AG10803 (cell line): ENCODE results near the gene AQR.
"Not testable (repeated sequence)": the region's sequence is repeated elsewhere in the genome, so short reads cannot be mapped to it uniquely, and the experiment has no call there.

Experiments used
- DNase-seq: peaks from one replicate; pipeline ENCODE4 v3.0.0; 2010; ENCODE audit warnings: low read depth
- H3K4me3 ChIP-seq: 2 replicates; pipeline ENCODE4 v1.5.1; 2011; ENCODE audit warnings: mild to moderate bottlenecking, low read length, control low read depth
- CTCF ChIP-seq: conservative IDR thresholded peaks from 2 replicates; pipeline ENCODE4 v1.5.1; 2011; ENCODE audit warnings: mild to moderate bottlenecking, low read length, control low read depth, inconsistent platforms

Gene AQR

DNA sequence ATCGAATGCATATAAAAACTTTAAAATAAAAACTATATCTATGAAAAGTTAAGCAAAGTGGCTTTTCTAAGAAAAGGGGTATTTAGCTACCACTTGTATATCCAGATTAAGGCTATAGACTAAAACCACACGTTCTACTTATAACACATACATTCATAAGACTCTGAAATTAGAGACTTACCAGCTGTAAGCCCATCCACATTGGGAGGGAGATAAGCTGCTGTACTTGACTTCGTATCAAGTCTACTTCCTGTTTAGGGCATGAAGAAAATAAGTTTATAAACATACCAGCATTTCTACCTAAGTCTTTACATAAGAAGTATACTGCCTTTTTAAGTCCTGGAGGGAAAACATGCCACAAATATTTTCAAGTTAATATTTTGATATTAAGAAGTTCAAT is 27.7 kb downstream of the AQR start:
- no peak overlapping the region for H3K4me3 ChIP-seq
- TF ChIP-seq CTCF = no peak
- no peak for DNase-seq

- no peak for TF ChIP-seq CTCF
- no peak overlapping the region for H3K4me3 ChIP-seq
- no peak for DNase-seq
Observed at GRCh38 chr15:34941185-34941698, 28.3 kb downstream of the AQR start.

DNA sequence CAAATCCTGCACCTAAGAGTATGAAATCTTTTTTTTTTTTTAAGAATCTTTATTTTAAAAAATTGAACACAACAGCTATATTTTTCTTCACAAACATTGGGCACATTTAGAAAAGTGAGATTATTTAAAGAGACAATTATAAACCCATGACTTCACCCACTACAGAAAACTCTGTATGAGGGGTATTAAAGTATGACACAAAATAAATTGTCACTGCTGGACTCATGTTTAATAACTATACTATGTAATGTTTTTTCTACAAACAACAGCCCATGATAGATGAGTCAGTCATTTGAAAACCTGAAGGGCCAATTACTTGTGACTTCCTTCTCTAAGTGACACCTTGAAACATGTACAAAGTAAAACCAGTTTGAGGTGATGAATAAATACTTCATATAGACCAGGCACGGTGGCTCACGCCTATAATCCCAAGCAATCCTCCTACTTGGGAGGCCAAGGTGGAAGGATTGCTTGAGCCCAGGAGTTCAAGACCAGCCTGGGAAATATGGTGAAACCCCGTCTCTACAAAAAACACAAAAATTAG is 36.0 kb downstream of the AQR start:
- H3K4me3 ChIP-seq = no peak overlapping the region
- DNase-seq = no peak
- TF ChIP-seq CTCF = no peak

DNA sequence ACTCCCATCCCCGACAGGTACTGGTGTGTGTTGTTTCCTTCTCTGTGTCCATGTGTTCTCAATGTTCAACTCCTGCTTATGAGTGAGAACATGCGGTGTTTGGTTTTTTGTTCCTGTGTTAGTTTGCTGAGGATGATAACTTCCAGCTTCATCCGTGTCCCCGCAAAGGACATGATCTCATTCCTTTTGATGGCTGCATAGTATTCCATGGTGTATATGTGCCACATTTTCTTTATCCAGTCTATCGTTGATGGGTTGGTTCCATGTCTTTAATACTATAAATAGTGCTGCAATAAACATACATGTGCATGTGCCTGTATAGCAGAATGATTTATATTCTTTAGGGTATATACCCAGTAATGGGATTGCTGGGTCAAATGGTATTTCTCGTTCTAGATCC is 41.2 kb downstream of the AQR start:
- H3K4me3 ChIP-seq, DNase-seq: not testable (repeated sequence)

- DNase-seq = no peak
- no peak overlapping the region for H3K4me3 ChIP-seq
- TF ChIP-seq CTCF = no peak
Observed at GRCh38 chr15:34927726-34928125, 41.8 kb downstream of the AQR start.

DNA sequence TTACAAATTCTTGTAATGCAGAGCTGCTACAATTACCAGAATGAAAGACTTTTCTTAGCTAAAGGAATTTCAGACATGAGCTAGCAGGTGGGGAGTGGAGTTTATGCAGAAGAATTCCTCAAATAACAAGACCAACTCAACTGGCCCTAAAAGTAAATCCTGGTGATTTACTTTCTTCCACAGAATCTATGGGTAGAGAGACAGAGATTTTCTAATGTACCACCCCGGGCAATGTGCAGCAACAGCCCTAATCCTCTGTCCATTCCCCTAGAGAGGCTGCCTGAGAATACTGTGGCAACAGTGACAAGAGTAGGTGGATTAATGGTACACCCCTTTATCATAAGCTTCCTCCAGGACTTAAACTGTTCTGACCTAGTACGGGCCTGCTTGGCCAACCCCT is 55.2 kb downstream of the AQR start:
- TF ChIP-seq CTCF = no peak
- no peak for DNase-seq
- no peak overlapping the region for H3K4me3 ChIP-seq

DNA sequence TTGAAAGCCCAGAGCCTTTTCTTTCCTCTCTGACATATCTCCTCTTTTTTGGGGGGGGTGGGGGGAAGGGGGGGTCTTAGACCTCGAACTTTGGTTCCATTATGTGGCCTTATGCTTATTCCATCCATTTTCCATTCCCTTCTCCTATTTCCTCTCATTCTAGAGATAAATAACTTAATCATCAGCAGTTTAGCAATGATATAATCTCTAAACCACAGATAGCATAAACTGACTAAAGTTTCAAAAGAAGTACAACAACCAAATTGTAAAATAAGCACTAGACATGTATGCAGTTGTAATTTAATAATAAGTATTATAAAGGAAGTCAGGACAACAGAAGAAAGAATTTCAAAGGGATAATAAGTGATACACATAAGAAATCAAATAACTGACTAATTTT is 64.5 kb downstream of the AQR start:
- DNase-seq = no peak
- no peak overlapping the region for H3K4me3 ChIP-seq
- TF ChIP-seq CTCF = no peak

- no peak for DNase-seq
- H3K4me3 ChIP-seq = no peak overlapping the region
- TF ChIP-seq CTCF = no peak
Observed at GRCh38 chr15:34904527-34904926, 65.0 kb downstream of the AQR start.
